Urinary bladder (tissue), 4 donors: ENCODE data around the gene GUCY1A2. TPM values are rescaled to one million over a fixed set of nuclear protein-coding genes. Genes with fewer than 3 reads are reported as not detected.
"Not testable (repeated sequence)": the region's sequence is repeated elsewhere in the genome, so short reads cannot be mapped to it uniquely, and the experiment has no call there.

Experiments used
- DNase-seq: peaks from one replicate; pipeline ENCODE4 v3.0.0-alpha.2; 2015; ENCODE audit errors: extremely low spot score
- H3K27ac ChIP-seq: one replicate; pipeline ENCODE4 v1.5.1; 2013; ENCODE audit warnings: low read depth, mild to moderate bottlenecking, moderate library complexity
- H3K36me3 ChIP-seq: one replicate; pipeline ENCODE4 v1.6.1; 2013; ENCODE audit warnings: mild to moderate bottlenecking, moderate library complexity; ENCODE audit not compliant: insufficient read depth
- H3K4me1 ChIP-seq: one replicate; pipeline ENCODE4 v1.6.1; 2013; ENCODE audit warnings: mild to moderate bottlenecking, moderate library complexity; ENCODE audit not compliant: insufficient read depth
- H3K4me3 ChIP-seq: one replicate; pipeline ENCODE4 v1.5.1; 2013; ENCODE audit warnings: low read depth, low read length
- WGBS: extraction: QIAGEN DNeasy Blood & Tissue Kit; methylation state at CpG from one replicate; pipeline ENCODE4 v1.1.7; 2013; 5-methylcytosine and 5-hydroxymethylcytosine counted together
- polyA plus RNA-seq: library from polyadenylated mRNA; stranded (reverse); fragments of 200-250 nt; gene quantifications from one replicate; pipeline ENCODE4 v1.2.3, GENCODE V29; 2013
- total RNA-seq: library from RNA; depleted of rRNA; stranded (reverse); fragments of >200 nt; gene quantifications from one replicate; pipeline ENCODE4 v1.2.3, GENCODE V29; 2014
- donor health status: healthy with polysubstance abuse.
- donor health status: healthy.

Gene GUCY1A2, protein sequence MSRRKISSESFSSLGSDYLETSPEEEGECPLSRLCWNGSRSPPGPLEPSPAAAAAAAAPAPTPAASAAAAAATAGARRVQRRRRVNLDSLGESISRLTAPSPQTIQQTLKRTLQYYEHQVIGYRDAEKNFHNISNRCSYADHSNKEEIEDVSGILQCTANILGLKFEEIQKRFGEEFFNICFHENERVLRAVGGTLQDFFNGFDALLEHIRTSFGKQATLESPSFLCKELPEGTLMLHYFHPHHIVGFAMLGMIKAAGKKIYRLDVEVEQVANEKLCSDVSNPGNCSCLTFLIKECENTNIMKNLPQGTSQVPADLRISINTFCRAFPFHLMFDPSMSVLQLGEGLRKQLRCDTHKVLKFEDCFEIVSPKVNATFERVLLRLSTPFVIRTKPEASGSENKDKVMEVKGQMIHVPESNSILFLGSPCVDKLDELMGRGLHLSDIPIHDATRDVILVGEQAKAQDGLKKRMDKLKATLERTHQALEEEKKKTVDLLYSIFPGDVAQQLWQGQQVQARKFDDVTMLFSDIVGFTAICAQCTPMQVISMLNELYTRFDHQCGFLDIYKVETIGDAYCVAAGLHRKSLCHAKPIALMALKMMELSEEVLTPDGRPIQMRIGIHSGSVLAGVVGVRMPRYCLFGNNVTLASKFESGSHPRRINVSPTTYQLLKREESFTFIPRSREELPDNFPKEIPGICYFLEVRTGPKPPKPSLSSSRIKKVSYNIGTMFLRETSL
- total RNA-seq (58.5 TPM), polyA plus RNA-seq (0.99 TPM)

- no peak for DNase-seq
- peak within 1 kb of the TSS; percentile 52 for H3K27ac ChIP-seq
- H3K36me3 ChIP-seq, result no peaks in the 10 kb centered on the region
- under 1% methylated on average over 66 of the region's 67 CpGs for WGBS
- H3K4me1 ChIP-seq, result no peaks in the 10 kb centered on the region
- peak within 1 kb of the TSS; percentile 65 for H3K4me3 ChIP-seq
Observed at GRCh38 chr11:107018219-107018901, at the start of gene GUCY1A2. GUCY1A2 (minus strand) TSS chr11:107018476; CDS start chr11:107018055, 421 bp downstream.

DNA sequence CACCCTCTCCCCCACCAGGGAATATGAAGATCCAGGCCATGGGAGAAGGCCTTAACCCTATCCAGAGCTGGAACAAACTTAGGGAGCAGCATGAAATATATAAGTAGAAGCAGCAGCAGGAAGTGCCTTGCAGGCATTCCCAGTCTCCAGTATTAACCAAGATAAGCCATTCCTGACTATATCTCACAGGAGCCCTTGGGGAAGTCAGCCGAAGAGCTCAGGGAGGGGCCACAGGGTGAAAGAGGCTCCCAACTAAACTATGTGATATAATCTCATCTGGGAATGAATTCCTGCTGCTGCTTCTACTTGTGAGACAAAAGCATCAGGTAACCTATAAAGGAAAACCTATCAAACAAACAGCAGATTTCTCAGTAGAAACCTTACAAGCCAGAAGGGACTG is 36.1 kb upstream of the GUCY1A2 start:
- H3K36me3 ChIP-seq, result no peaks in the 10 kb centered on the region
- DNase-seq, result no peak
- WGBS, result 35% methylated on average over 1 of the region's 1 CpG

GRCh38 chr11:107051332-107051731 is 33.1 kb upstream of the GUCY1A2 start:
- H3K27ac ChIP-seq, H3K36me3 ChIP-seq, DNase-seq, H3K4me1 ChIP-seq, H3K4me3 ChIP-seq: not testable (repeated sequence)
- 58% methylated on average over 4 of the region's 4 CpGs for WGBS

More for the DNA sequence above, 36.1 kb upstream of the GUCY1A2 start:
- Histone ChIP-seq H3K27ac (no peak overlapping the region), H3K4me1 (no peaks in the 10 kb centered on the region), H3K4me3 (no peak overlapping the region)

- H3K27ac ChIP-seq, H3K4me3 ChIP-seq, H3K36me3 ChIP-seq, H3K4me1 ChIP-seq, DNase-seq: not testable (repeated sequence)
- 95% methylated on average over 2 of the region's 2 CpGs for WGBS
Observed at GRCh38 chr11:107050899-107051298, 32.6 kb upstream of the GUCY1A2 start.

DNA sequence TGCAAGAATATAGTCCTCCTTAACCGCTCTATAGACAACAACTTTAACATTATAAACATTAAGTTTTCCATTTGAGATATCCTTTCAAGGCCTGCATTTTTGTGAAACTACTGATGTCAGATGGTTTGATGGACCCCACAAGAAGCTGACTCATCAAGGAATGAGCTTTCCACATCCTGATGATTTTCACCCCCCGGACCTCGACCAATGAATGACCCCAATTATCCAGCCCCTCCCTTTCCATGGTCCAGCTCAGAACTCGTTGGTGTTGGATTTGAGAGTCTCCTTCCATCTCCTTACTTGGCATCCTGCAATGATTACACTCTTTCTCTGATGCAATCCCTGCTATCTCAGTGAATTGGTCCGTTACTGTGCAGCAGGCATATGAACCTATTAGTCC is 31.8 kb upstream of the GUCY1A2 start:
- Histone ChIP-seq H3K4me1 (no peaks in the 10 kb centered on the region), H3K36me3 (no peaks in the 10 kb centered on the region), H3K27ac (no peak overlapping the region), H3K4me3 (no peak overlapping the region)
- DNase-seq, result no peak
- 83% methylated on average over 5 of the region's 5 CpGs for WGBS

DNA sequence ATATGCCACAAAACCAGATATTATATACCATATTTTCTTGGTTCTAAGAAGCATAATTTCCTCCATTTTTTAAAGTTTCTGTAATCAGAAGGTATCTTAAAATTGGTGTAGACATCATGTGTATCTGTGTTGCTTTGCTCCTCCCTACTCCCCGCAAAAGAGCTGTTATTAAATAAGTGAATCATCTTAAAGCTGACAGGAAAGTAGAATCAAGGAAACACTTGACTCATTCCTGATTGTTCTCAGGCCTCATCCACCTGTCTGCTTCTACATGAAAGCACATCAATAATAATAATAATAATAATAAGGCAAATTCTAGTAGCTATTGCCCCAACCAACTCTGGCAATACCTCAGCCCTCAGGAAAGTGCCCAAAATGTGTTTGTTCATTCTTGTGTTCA is 26.2 kb upstream of the GUCY1A2 start:
- WGBS, result 84% methylated on average over 1 of the region's 1 CpG
- no peak overlapping the region for H3K27ac ChIP-seq
- H3K36me3 ChIP-seq, result no peaks in the 10 kb centered on the region
- no peak for DNase-seq
- H3K4me3 ChIP-seq, result no peak overlapping the region
- H3K4me1 ChIP-seq, result no peaks in the 10 kb centered on the region

DNA sequence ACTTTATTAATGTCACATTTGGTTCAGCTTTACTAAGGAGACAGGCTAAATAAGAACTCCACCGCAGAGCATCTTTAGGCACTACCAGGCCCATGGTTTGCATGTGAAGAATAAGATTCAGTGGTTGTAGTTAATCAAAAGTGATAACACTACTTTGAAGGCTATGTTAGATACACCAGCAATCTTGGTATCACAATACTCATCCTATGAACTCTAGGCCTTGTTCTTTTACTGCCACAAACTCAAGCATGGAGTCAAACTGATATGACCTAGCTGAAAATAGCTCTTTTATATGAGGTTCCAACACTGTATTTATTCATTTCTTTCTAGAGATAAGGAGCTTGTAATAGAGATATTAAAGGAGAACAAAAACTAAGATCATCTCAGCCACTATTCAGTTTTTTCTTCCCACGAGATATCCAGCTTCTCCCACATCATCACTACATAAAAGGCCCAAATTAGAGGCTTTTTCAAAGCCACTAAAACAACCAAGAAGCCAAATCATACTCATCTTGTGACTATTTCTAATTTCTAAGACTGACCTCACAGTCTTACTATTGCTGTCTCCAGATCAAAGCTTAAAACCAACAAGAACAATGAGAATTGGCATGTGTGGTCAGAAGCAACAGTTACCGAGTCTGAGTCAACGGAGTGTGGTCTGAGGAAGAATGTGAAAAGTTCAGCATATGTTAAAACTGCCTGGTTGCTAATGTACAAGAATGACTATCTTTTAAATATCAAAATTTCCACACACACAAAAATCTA is 25.1 kb upstream of the GUCY1A2 start:
- H3K4me3 ChIP-seq, result no peak overlapping the region
- 55% methylated on average over 4 of the region's 4 CpGs for WGBS
- DNase-seq, result no peak
- H3K36me3 ChIP-seq, result no peaks in the 10 kb centered on the region
- no peaks in the 10 kb centered on the region for H3K4me1 ChIP-seq
- no peak overlapping the region for H3K27ac ChIP-seq

DNA sequence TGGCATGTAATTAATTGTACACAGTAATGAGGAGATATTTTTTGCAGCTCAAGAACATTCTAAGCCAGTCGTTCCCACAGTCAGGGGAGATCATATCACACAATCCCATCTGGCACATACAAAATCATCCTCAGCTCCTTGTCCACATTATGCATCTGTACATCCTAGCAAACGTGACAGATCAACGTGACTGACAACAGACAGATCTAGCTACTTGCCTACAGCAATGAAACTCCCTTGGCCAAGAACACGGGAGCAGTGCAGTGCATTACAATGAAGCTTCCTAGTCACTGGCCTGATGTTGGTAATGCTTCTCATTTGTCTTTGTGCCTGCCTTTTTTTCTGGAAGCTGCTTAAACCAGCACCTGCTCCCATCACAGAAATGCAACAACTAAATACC is 24.5 kb upstream of the GUCY1A2 start:
- Histone ChIP-seq H3K27ac (no peak overlapping the region), H3K4me1 (no peaks in the 10 kb centered on the region), H3K36me3 (no peaks in the 10 kb centered on the region), H3K4me3 (no peak overlapping the region)
- DNase-seq, result no peak
- WGBS, result 65% methylated on average over 4 of the region's 4 CpGs

DNA sequence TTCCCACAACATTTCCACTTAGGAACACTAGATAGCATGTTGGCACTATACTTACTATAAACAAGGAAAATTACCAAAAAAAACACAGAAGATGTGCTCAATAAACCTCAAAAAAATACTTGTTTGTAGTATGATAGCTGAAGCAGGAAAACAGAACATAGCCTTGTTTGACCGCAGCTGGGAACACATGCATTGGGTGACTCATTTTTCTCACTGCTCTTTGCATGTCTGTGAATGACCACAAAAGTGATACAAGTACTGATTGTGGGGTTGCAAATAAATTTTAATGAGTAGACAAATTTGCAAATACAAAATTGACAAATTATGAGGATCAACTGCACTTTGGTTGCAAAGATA is 22.8 kb upstream of the GUCY1A2 start:
- Histone ChIP-seq H3K36me3 (no peaks in the 10 kb centered on the region), H3K4me1 (no peaks in the 10 kb centered on the region), H3K27ac (no peak overlapping the region), H3K4me3 (no peak overlapping the region)
- no peak for DNase-seq
- 88% methylated on average over 1 of the region's 1 CpG for WGBS

DNA sequence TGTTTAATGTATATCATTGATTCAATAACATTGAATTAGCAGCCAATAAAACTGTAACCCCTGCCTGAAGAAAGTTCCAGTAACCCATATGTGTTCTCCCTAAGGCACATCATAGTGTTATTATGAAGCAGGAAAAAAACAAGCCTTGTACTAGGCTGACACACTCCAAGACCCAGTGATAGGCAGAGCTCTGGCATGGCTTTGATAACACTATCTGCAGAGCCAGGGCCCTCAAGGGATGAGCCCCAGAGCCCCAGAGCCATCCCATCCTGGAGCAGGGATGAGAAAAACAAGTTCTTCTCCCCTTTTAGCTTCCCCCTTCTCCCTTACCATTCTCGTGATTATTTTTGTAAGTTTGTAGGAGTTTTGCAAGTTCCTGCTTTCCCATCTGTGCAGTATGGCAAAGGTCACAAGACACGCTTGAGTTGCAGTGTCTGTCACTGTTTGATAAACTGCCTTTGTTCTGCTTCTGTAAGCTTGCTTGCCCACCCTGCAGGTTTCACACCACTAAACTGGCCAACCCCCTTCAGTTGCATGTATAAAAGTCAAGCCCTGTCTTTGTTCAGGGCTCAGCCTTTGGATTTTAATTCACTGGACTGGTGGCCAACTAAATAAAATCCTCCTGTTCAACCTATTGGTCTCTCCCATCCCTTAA is 22.3 kb upstream of the GUCY1A2 start:
- H3K36me3 ChIP-seq, result no peaks in the 10 kb centered on the region
- H3K4me3 ChIP-seq, result no peak overlapping the region
- 75% methylated on average over 2 of the region's 2 CpGs for WGBS
- no peak overlapping the region for H3K27ac ChIP-seq
- DNase-seq, result no peak
- no peaks in the 10 kb centered on the region for H3K4me1 ChIP-seq

GRCh38 chr11:107025673-107026072 is 7.4 kb upstream of the GUCY1A2 start:
- no peaks in the 10 kb centered on the region for H3K36me3 ChIP-seq
- H3K4me3 ChIP-seq, result no peak overlapping the region
- H3K27ac ChIP-seq, result no peak overlapping the region
- no peak for DNase-seq
- H3K4me1 ChIP-seq, result no peaks in the 10 kb centered on the region

DNA sequence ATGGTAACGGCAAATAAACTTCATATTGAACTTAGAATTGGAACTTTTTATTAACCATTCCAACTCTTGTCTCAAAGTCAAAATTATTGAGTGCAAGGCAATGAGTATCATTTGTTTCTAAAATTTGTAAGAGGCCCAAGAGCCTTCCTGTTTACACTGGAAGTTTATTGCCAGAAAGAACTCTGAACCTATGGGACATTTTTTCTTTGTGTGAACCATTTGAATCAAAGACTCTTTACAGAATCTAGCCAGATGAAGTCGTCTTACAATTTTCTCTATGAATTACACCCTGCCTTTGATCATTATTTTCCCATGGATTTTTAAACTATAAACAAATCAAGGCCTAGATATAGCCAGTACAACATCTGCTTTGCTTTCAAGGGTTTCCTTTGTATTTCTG is 2.3 kb upstream of the GUCY1A2 start:
- WGBS, result 69% methylated on average over 2 of the region's 2 CpGs
- DNase-seq, result no peak
- no peak overlapping the region for H3K4me3 ChIP-seq

More for the DNA sequence above, 2.3 kb upstream of the GUCY1A2 start:
- no peak overlapping the region for H3K27ac ChIP-seq
- H3K36me3 ChIP-seq, result no peaks in the 10 kb centered on the region
- no peaks in the 10 kb centered on the region for H3K4me1 ChIP-seq
